Endothelial cell of umbilical vein (primary cell): ENCODE measurements around the gene PNMA8A. TPM values are rescaled to one million over a fixed set of nuclear protein-coding genes. Genes with fewer than 3 reads are reported as not detected.

ENCODE experiments used
- BruUV-seq: library from RNA; stranded (reverse); fragments of 400-500 nt; replicated peaks from 2 replicates; lab custom pipeline; 2021; lab: Mats Ljungman, UMichigan
- CTCF ChIA-PET: fragments of 300-600, 350-600 bp; sonication (Branson Sonifier 250); formaldehyde crosslinking; loops from one replicate; lab custom pipeline; 2021; ENCODE audit warnings: antibody characterized with exemption, inconsistent platforms; lab: Charles Lee
- POLR2A ChIA-PET: fragments of 300-600, 350-600 bp; sonication (Branson Sonifier 250); formaldehyde crosslinking; loops from one replicate; lab custom pipeline; 2021; ENCODE audit warnings: antibody characterized with exemption, inconsistent platforms; lab: Charles Lee
- DNase-seq: peaks from one replicate; pipeline ENCODE4 v3.0.0-alpha.2; 2011; ENCODE audit warnings: low read depth, low spot score
- FAIRE-seq: peaks from 2 replicates; lab custom pipeline; 2011; peaks lifted over from hg19 to GRCh38; lab: Jason Lieb, UNC
- H2AFZ ChIP-seq: 2 replicates; pipeline ENCODE4 v1.6.0; 2012; ENCODE audit warnings: low read depth, low read length, control low read depth, inconsistent platforms
- H3K27ac ChIP-seq: 2 replicates; pipeline ENCODE4 v1.5.1; 2011; ENCODE audit warnings: low read depth, mild to moderate bottlenecking, control low read depth, low read length, moderate library complexity; ENCODE audit not compliant: insufficient read depth
- H3K27me3 ChIP-seq, 2 experiments: 2 replicates each; pipeline versions ENCODE4 v1.6.0 to v1.6.1; 2011; ENCODE audit warnings: low read length in 2 of 2, mixed read lengths in 1 of 2; ENCODE audit not compliant: control insufficient read depth in 2 of 2, insufficient read depth in 2 of 2
- H3K36me3 ChIP-seq, 2 experiments: 2 replicates in 1 of 2; 3 replicates in 1 of 2; pipeline ENCODE4 v1.5.1; 2011; ENCODE audit warnings: low read length in 2 of 2, mild to moderate bottlenecking in 1 of 2, moderate library complexity in 1 of 2; ENCODE audit not compliant: control insufficient read depth in 2 of 2, insufficient read depth in 2 of 2; ENCODE audit errors: extremely low read depth in 1 of 2
- H3K4me1 ChIP-seq: 3 replicates; pipeline ENCODE4 v1.5.1; 2011; ENCODE audit warnings: mild to moderate bottlenecking, low read length; ENCODE audit not compliant: control insufficient read depth, insufficient read depth; ENCODE audit errors: extremely low read depth
- H3K4me2 ChIP-seq: 2 replicates; pipeline ENCODE4 v1.6.1; 2011; ENCODE audit warnings: low read length, control low read depth, mixed read lengths; ENCODE audit not compliant: insufficient read depth
- H3K4me3 ChIP-seq, 3 experiments: fragments of 200-600 bp in 1 of 3; sonication (generic), shearing (Covaris generic) in 1 of 3; replicated peaks in 1 of 3; 2 replicates each; pipeline ENCODE4 v1.5.1; 2011 to 2016; ENCODE audit warnings: control low read depth in 3 of 3, low read length in 3 of 3, mild to moderate bottlenecking in 2 of 3, inconsistent platforms in 1 of 3, low read depth in 1 of 3, moderate library complexity in 1 of 3; ENCODE audit not compliant: insufficient read depth in 1 of 3
- H3K79me2 ChIP-seq: 2 replicates; pipeline ENCODE4 v1.6.0; 2012; ENCODE audit warnings: low read length, inconsistent platforms; ENCODE audit not compliant: control insufficient read depth, insufficient read depth
- H3K9ac ChIP-seq: replicated peaks from 2 replicates; pipeline ENCODE3; 2011; ENCODE audit warnings: low read length, control low read depth; ENCODE audit not compliant: insufficient read depth; ENCODE audit errors: extremely low read depth
- H3K9me1 ChIP-seq: replicated peaks from 3 replicates; pipeline ENCODE4 v1.6.0; 2011; ENCODE audit warnings: mild to moderate bottlenecking, low read length; ENCODE audit not compliant: control insufficient read depth, insufficient read depth; ENCODE audit errors: extremely low read depth
- H3K9me3 ChIP-seq: replicated peaks from 2 replicates; pipeline ENCODE4 v1.5.1; 2012; ENCODE audit warnings: low read length, inconsistent platforms; ENCODE audit not compliant: control insufficient read depth, insufficient read depth
- H4K20me1 ChIP-seq: replicated peaks from 2 replicates; pipeline ENCODE3; 2011; ENCODE audit warnings: mild to moderate bottlenecking, low read length; ENCODE audit not compliant: control insufficient read depth, insufficient read depth; ENCODE audit errors: extremely low read depth
- CTCF ChIP-seq, 2 donors: IDR thresholded peaks; 1 replicate in 1 of 2; 2 replicates in 1 of 2; pipeline ENCODE4 v1.5.1; 2011; ENCODE audit warnings: low read length in 2 of 2, mild to moderate bottlenecking in 2 of 2, moderate library complexity in 2 of 2, control low read depth in 1 of 2, inconsistent platforms in 1 of 2, low read depth in 1 of 2; ENCODE audit not compliant: insufficient read depth in 1 of 2; ENCODE audit errors: extremely low read depth in 1 of 2
- EZH2 ChIP-seq: IDR thresholded peaks from 2 replicates; pipeline ENCODE4 v1.6.1; 2012; ENCODE audit warnings: borderline replicate concordance, low read depth, mild to moderate bottlenecking, moderate library complexity, low read length, inconsistent platforms; ENCODE audit not compliant: severe bottlenecking
- FOS ChIP-seq: IDR thresholded peaks from 2 replicates; pipeline ENCODE4 v1.6.1; 2011; ENCODE audit warnings: mild to moderate bottlenecking, low read length, moderate library complexity, borderline replicate concordance; ENCODE audit not compliant: insufficient read depth
- GATA2 ChIP-seq: IDR thresholded peaks from 2 replicates; pipeline ENCODE4 v1.7.0; 2011; ENCODE audit warnings: low read depth, mild to moderate bottlenecking, moderate library complexity, mixed read lengths, low read length; ENCODE audit not compliant: insufficient read length, insufficient read depth
- JUN ChIP-seq: IDR thresholded peaks from 2 replicates; pipeline ENCODE4 v1.6.1; 2011; ENCODE audit warnings: borderline replicate concordance, low read depth; ENCODE audit not compliant: insufficient read length, insufficient read depth
- MAX ChIP-seq: IDR thresholded peaks from 2 replicates; pipeline ENCODE4 v1.6.1; 2011; ENCODE audit not compliant: insufficient read depth, insufficient read length
- MYC ChIP-seq: IDR thresholded peaks from one replicate; pipeline ENCODE4 v1.6.1; 2011; ENCODE audit warnings: mild to moderate bottlenecking, low read depth, low read length
- POLR2A ChIP-seq: IDR thresholded peaks from 2 replicates; pipeline ENCODE4 v1.6.1; 2012; ENCODE audit warnings: low read depth, mild to moderate bottlenecking, control low read depth, low read length
- POLR2AphosphoS5 ChIP-seq: IDR thresholded peaks from 2 replicates; pipeline ENCODE4 v1.6.1; 2012; ENCODE audit warnings: low read depth, mild to moderate bottlenecking, control low read depth, low read length, moderate library complexity; ENCODE audit not compliant: insufficient read depth
- dilution Hi-C: fragments of 300-500 bp; cut with MboI; formaldehyde crosslinking; loops from one replicate; pipeline ENCODE4 v1.15.0; 2019; ENCODE audit warnings: low sequenced_read_pairs; ENCODE audit not compliant: extremely low pct_ligation_motif_present
- intact Hi-C: fragments of 100-400 bp; cut with micrococcal nuclease; formaldehyde crosslinking; loops from one replicate; pipeline ENCODE4 v1.10.0; 2022
- polyA plus RNA-seq, 4 experiments: library from polyadenylated mRNA; depleted of rRNA in 3 of 4; stranded (reverse) in 3 of 4; unstranded in 1 of 4; fragments of >200 nt; gene quantifications; 2 replicates each; pipeline versions ENCODE4 v1.2.1 to v1.2.3, GENCODE V29; 2011 to 2012; ENCODE audit warnings: missing spikeins in 1 of 4
- total RNA-seq: library from RNA; stranded (reverse); gene quantifications from 2 replicates; pipeline ENCODE4 v1.2.3, GENCODE V29; 2021

The PNMA8A gene
- total and polyA plus RNA-seq, 2 donors (not counting 3 experiments of a cell fraction or from before 2014, with no cell fraction given), result 0.25 to 0.27 TPM

- dilution Hi-C loops (no loop called here), intact Hi-C loops (no loop called here)
- H3K4me2 ChIP-seq, result no peak overlapping the region
- no peak overlapping the region for H3K4me3 ChIP-seq
- H3K9me3 ChIP-seq, result no peaks in the 10 kb centered on the region
- no peak for FAIRE-seq
- TF ChIP-seq MYC, result no peak
- TF ChIP-seq POLR2AphosphoS5, result no peak
- no peak for TF ChIP-seq GATA2
- TF ChIP-seq FOS, result no peak
- no peak for TF ChIP-seq EZH2
- TF ChIP-seq CTCF (IDR thresholded peaks at IDR 0.05; ENCODE audit: extremely low read depth in 1 of 2, insufficient read depth in 1 of 2, low read depth in 1 of 2, low read length in 2 of 2), result no peak
- TF ChIP-seq POLR2A, result no peak
- no peak for TF ChIP-seq JUN
- no peak for TF ChIP-seq MAX
- H3K27ac ChIP-seq, result no peak overlapping the region
- DNase-seq, result no peak
- ChIA-PET CTCF (no interaction called here), POLR2A (no interaction called here)
- no peaks in the 10 kb centered on the region for H3K9me1 ChIP-seq
- no peaks in the 10 kb centered on the region for H3K36me3 ChIP-seq
- H3K4me1 ChIP-seq, result peaks cover 6% of the 10 kb centered on the region
- no peaks in the 10 kb centered on the region for H4K20me1 ChIP-seq
- peaks cover 46 to 52% of the 10 kb centered on the region in 2 experiments for H3K27me3 ChIP-seq
- no peak overlapping the region for H2AFZ ChIP-seq
- no peaks in the 10 kb centered on the region for H3K79me2 ChIP-seq
- no TSS peak for BruUV-seq
- H3K9ac ChIP-seq, result no peak overlapping the region
These were observed 24.9 kb upstream of the PNMA8A start for GRCh38 chr19:46496304-46496703.
